GM10266 (cell line): ENCODE measurements around the gene PRDM16.

Experiments used
- DNase-seq: peaks from one replicate; pipeline ENCODE4 v3.0.0; 2012; ENCODE audit errors: extremely low spot score
- TF ChIP-seq, protein P1 (sequence below): IDR thresholded peaks from 2 replicates; pipeline ENCODE4 v1.5.1; 2012; ENCODE audit warnings: mild to moderate bottlenecking, low read depth; ENCODE audit not compliant: control insufficient read depth, insufficient read depth; ENCODE audit errors: missing control alignments

PRDM16 gene

DNA sequence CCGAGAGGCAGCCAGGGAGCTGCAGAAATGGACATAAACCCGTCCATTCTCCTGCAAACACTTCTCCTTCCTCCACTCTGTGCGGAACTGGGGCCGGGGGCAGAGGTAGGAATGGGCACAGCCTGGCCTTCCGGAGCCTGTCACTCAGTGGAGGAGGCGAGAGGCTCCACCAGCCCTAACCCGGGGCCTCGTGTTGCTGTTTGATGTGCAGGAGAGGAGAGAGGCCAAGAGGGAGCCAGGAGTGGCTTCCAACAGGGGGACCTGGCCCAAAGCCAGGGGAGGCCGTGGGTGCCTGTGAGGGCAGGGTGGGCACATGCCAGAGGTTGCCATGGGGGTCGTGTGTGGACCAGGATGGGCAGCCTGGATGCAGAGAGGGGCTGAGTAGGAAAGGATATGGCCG, 227.3 kb downstream of the PRDM16 start:
- DNase-seq, result no peak
- TF ChIP-seq, protein P1, sequence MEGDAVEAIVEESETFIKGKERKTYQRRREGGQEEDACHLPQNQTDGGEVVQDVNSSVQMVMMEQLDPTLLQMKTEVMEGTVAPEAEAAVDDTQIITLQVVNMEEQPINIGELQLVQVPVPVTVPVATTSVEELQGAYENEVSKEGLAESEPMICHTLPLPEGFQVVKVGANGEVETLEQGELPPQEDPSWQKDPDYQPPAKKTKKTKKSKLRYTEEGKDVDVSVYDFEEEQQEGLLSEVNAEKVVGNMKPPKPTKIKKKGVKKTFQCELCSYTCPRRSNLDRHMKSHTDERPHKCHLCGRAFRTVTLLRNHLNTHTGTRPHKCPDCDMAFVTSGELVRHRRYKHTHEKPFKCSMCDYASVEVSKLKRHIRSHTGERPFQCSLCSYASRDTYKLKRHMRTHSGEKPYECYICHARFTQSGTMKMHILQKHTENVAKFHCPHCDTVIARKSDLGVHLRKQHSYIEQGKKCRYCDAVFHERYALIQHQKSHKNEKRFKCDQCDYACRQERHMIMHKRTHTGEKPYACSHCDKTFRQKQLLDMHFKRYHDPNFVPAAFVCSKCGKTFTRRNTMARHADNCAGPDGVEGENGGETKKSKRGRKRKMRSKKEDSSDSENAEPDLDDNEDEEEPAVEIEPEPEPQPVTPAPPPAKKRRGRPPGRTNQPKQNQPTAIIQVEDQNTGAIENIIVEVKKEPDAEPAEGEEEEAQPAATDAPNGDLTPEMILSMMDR, result no peak

DNA sequence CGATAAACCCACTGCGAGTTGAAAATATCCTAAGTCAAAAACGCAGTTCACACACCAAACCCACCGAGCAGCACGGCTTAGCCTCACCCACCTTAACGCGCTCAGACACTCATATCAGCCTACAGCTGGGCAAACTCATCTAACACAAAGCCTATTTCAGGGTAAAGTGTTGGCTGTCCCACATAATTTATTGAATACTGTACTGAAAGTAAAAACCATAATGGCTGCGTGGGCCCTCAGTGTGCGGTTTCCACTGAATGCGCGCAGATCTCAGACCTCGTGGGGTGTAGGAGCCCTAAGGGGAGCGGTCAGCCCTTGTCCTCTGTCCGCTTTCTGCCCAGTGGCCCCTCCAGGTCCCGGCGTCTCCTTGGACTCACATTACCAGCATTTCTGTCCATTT, 227.8 kb downstream of the PRDM16 start:
- TF ChIP-seq, protein P1, result no peak
- DNase-seq, result no peak

DNA sequence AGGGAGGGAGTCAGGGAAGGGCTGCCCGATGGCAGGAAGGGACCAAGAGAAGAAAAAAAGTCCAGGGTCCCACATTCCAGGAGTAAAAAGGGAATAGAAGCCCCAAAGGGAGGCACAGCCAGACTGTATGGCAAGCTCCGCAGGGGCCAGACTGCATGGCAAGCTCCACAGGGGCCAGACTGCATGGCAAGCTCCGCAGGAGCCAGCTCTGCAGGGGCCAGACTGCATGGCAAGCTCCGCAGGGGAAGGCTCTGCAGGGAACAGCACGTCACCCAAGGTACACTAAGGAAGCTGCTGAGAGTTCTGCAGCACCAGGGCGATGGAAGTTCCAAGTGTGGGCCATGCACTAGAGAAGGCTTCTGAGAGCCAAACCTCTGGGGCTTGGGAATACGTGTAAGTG, 228.8 kb downstream of the PRDM16 start:
- TF ChIP-seq, protein P1, result no peak
- DNase-seq, result no peak

DNA sequence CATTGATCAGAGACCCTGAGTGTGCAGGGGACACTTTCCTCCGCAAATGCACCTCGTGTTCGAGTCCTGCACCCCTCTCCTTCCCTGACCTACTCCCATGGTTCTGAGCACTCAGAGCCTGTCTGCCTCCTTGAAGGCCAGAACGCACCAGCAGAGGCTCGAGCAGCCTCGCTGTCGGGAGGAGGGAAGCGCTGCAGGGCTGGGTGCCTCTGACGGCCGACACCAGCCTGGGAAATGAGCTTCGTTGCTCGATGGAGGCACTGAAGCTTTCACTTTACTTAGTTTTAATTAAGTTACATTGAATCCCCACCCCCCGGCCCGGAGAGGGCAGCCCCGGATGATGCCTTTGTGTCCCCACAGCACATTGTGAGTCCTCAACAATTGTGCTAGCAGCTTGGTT, 229.2 kb downstream of the PRDM16 start:
- DNase-seq, result no peak
- TF ChIP-seq, protein P1, result no peak

DNA sequence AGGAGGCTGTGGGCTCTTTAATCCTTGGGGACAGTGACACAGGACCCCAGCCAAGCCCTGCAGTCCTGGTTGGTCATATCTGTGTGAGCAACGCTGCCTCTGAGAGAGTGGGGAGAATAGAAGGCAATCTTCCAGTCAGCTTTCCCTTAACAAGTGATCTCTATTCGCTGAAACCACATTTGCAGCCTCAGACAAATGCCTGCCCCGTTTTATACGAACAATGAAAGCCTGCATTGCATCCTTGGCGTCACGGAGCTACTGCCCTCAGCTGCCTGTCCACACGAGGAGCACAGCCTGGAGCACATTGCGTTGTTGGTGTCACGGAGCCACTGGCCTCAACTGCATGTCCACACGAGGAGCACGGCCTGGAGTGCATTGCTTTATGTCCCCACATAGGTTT, 235.2 kb downstream of the PRDM16 start:
- DNase-seq, result no peak
- TF ChIP-seq, protein P1, result no peak

DNA sequence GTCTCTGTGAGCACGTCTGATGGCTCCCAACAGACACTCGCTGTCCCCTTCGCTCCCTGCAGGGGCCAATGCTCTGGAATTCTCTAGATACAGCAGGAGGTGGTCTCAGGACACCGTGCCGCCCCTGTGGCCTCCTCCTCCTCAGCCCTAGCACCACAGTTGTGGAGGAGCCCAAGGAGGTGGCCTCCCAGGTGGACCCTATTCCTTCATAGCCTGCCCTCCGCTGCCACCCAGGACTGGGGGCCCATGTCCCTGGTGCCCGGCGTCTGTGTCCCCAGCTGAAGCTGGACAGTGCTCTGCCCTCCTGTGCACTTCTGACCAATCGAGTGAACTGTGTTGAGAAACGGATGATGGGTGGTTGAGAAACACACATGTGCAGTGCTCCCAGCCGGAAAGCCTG, 235.7 kb downstream of the PRDM16 start:
- TF ChIP-seq, protein P1, result no peak
- no peak for DNase-seq

DNA sequence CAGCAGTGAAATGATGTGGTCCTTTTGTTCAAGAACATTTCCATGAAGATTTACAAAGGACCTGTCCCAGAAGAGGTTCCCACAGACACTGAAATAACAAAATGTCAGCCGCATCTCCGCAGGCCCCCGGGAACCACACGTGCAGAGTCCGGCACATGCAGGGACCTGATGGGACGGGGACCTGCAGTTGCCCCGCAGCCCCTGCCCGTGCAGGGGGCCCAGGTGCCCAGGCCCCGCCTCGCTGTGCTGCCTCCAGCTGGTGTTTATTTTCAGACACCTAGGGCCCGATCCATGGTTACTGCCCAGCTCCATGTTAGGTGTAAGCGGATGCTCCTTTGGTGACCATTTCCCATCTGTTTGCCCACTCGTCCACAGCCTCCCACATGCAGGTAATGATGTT, 236.2 kb downstream of the PRDM16 start:
- TF ChIP-seq, protein P1, result no peak
- DNase-seq, result no peak
